NCI-H345 (cell line): Measurements from ENCODE around the gene DNAH11.
"Not testable (repeated sequence)": the region's sequence is repeated elsewhere in the genome, so short reads cannot be mapped to it uniquely, and the experiment has no call there.

Experiments used
- DNase-seq: peaks from one replicate; lab custom pipeline; 2025; lab: John Stamatoyannopoulos, UW

DNAH11 gene

DNA sequence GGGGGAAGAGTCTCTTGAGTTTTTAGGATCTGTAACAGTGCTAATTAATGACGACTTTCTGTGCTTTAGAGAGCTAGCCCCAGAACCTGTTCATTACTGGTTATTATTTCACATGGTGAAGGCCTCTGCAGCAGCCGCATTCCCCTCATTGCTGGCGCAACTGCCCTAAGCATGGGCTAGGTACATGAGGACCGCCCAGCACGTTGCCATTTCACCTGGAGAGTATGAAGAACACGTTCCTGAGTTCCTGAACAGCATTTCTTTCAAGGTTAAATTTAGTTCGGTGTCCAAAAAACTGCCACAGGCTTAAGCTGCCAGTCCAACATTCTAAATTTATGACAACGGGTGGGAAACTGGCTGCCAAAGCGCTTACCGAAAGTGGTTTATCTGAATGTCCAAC, 177.0 kb downstream of the DNAH11 start:
- DNase-seq, result no peak

GRCh38 chr7:21722371-21722770, 179.5 kb downstream of the DNAH11 start:
- DNase-seq, result no peak

DNA sequence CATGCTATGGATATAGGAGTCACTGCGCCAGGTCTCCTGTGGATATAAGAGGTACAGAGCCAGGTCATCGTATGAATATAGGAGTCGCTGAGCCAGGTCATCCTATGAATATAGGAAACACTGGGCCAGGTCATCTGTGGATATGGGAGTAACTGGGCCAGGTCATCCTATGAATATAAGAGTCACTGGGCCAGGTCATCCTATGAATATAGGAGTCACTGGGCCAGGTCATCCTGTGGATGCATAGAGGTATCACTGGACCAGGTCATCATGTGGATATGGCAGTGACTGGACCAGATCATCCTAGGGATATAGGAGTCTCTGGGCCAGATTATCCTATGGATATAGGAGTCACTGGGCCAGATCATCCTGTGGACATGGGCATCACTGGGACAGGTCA, 181.7 kb downstream of the DNAH11 start:
- DNase-seq, result no peak

DNA sequence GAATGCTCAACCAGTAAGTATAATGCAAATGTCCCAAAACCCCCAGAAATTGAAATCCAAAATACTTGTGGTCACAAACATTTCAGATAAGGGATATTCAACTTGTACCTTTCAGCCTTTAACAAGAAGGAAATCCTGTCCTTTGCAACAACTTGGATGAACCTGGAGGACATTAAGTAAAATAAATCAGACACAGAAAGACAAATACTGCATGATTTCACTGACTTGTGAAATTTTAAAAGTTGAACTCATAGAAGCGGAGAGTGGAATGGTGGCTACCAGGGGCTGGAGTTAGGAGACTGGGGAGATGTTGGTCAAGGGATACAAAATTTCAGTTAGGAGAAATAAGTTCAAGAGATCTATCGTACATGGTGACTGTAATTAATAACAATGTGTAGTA, 187.6 kb downstream of the DNAH11 start:
- no peak for DNase-seq

DNA sequence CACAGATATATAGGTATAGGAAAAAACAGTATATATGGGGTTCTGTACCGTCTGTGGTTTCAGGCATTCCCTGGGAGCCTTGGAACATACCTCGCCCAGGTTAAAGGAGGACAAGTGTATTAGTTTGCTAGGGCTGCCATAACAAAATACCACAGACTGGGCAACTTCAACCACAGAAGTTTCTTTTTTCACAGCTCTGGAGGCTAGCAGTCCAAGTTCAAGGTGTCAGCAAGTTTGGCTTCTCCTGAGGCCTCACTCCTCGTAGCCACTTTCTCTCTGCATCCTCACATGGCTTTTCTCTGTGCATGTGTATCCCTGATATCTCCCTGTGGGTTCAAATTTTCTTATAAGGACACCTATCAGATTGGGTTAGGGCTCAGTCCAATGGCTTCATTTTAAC, 189.1 kb downstream of the DNAH11 start:
- no peak for DNase-seq

GRCh38 chr7:21732956-21733355, 190.1 kb downstream of the DNAH11 start:
- not testable (repeated sequence) for DNase-seq

- DNase-seq, result no peak
These were observed 191.0 kb downstream of the DNAH11 start for GRCh38 chr7:21733837-21734236.

DNA sequence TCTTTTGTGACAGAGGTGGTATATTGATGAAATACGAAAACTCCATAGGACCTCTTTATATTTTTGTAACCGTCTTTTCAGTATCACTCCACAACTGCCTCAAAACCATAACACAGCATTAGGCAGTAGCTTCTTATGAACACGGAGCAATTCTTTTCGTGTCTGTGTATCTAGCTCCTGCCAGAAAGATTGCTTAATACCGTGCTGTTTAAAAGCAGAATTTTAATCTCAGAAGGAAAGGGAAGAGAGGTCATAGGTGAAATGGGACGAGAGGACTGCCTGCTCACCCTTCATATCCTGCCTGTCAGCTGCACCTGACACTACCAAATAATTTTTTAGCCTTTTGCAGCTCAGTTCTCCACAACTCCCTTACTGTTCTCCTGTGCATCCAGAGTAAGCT, 200.7 kb downstream of the DNAH11 start:
- DNase-seq, result no peak

GRCh38 chr7:21746949-21747348, 204.1 kb downstream of the DNAH11 start:
- no peak for DNase-seq

- DNase-seq, result no peak
These were observed 205.0 kb downstream of the DNAH11 start for GRCh38 chr7:21747806-21748205.

- DNase-seq, result no peak
These were observed 206.5 kb downstream of the DNAH11 start for GRCh38 chr7:21749378-21749777.

DNA sequence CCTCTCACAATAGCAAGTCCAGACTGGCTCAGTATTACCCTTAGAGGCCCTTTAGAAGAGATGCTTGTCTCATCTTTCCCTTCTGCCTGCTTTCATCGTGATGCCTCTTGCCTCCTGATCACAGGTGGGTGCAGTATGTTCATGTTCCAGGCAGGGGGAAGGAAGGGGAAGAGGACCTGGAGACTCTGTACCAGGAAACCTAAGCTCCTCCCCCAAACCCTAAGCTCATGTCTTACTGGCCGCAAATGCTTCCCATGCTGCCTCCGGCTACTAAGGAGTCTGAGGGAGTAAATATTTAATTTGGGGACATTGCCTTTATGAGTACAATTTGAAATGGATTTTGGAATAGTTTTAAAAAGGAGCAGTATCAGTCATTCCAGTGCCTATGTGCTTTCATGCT, 210.2 kb downstream of the DNAH11 start:
- DNase-seq, result no peak

GRCh38 chr7:21754963-21755362, 212.1 kb downstream of the DNAH11 start:
- no peak for DNase-seq

- DNase-seq, result no peak
These were observed 214.9 kb downstream of the DNAH11 start for GRCh38 chr7:21757537-21758282.

- no peak for DNase-seq
These were observed 215.4 kb downstream of the DNAH11 start for GRCh38 chr7:21758286-21758685.

GRCh38 chr7:21762469-21762868, 219.6 kb downstream of the DNAH11 start:
- DNase-seq, result no peak

- no peak for DNase-seq
These were observed 221.0 kb downstream of the DNAH11 start for GRCh38 chr7:21763818-21764217.

- DNase-seq, result no peak
These were observed 223.4 kb downstream of the DNAH11 start for GRCh38 chr7:21766218-21766617.

DNA sequence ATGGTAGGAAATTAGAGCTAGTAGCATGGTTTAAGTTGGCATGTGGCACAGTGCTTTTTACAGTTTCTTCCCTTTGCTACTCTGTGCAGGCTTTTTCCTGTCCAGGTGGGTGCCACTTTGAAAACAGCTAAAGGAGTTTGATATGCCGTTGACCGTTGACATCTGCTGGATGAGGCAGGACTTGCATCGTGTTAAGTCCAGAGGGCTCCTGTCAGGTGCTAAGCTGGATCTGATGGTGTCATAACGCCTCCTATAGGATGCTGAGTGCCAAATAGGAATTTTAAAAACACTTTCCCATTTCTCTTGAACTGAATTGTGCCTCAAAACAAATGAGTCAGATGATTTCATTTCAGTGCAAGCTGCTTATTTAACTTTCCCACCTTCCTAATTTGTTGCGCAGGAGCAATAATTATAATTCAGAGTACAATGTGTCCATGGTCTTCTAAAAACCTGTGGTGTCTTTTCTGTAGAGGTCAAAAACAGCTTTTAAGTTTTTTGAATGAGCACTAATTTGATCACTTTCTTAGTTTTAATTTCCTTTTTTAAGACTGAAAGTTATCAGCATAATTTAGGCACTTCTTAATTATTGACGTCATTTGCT, 224.6 kb downstream of the DNAH11 start:
- DNase-seq, result peak; percentile 82

DNA sequence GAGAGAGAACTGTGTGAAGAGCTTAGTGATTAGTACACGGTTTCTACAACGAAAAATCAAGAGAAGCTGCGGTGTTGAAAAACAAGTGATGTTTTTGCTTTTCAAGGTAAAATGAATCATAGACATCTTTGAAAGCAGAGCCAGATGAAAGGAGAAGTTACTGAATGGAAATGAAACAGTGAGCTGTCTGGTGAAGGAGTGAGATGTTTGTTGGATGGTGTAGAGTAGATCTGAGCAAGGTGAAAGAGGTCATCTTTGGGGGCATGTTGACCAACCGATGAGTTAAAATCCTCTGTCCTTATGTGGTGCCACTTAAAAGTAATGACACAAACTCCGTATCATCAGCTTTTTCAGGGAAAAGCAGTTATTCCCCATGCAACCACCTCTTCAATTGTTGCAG, 225.4 kb downstream of the DNAH11 start:
- DNase-seq, result no peak

GRCh38 chr7:21771266-21771665, 228.4 kb downstream of the DNAH11 start:
- DNase-seq, result no peak

DNA sequence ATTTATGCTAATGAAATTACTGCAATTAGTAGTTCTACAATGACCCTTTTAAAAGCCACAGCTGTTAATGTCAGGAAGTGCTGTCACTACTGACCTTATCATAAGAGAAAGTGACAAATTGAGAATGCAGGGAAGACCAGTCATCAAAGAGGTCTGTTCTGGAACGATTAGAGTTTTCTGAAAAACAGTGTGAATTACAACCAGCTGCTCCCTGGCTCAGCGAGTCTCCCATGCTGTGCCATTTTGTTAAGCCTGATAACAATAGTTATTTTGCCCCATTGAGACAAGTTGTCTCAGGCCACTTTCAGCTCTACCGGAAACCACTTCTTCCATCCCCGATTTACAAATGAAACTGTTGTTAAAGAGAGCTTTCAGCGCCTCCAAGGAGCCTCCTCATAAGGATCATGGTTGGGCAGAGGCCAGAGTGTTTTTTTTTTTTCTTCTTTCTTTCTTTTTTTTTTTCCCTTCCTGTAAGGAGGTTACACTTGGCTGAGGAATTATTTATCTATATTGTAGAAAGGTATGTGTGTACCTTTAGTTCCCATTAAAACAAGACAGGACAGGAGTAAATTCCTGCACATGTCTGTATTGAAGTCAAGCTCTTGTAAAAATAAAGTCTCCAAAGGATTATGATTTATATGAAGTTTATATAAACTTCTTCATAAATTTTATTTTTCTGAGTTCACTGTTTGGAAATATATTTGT, 229.2 kb downstream of the DNAH11 start:
- DNase-seq, result peak; percentile 42

GRCh38 chr7:21773326-21773725, 230.5 kb downstream of the DNAH11 start:
- no peak for DNase-seq
